GM12864 (cell line): Measurements from ENCODE around the gene CLCN6.

Experiments used
- DNase-seq: peaks from one replicate; pipeline ENCODE4 v3.0.0-alpha.2; 2011; ENCODE audit warnings: low read depth
- H3K4me3 ChIP-seq: 2 replicates; pipeline ENCODE4 v1.5.1; 2011; ENCODE audit warnings: mild to moderate bottlenecking, low read depth, low read length, control low read depth
- TF ChIP-seq, protein P1 (sequence below): IDR thresholded peaks from 2 replicates; pipeline ENCODE4 v1.5.1; 2011; ENCODE audit warnings: low read depth, mild to moderate bottlenecking, moderate library complexity, low read length, control low read depth, inconsistent platforms; ENCODE audit errors: missing control alignments

Gene CLCN6

DNA sequence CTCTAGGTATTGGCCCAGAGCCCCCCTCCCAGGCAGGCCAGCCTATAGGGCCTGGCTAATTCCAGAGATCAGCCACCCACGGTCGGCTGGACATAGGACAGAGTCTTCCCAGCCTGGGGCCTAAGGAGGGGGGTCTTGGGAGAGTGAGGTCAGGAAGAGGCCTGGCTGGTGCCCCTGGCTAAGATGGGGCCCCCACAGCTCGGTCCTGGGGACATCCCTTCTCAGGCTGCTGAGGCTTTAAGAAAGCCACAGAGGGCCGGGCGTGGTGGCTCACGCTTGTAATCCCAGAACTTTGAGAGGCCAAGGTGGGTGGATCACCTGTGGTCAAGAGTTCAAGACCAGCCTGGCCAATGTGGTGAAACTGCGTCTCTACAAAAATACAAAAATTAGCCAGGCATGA, 41.5 kb upstream of the CLCN6 start:
- no peak overlapping the region for H3K4me3 ChIP-seq
- TF ChIP-seq, protein P1, sequence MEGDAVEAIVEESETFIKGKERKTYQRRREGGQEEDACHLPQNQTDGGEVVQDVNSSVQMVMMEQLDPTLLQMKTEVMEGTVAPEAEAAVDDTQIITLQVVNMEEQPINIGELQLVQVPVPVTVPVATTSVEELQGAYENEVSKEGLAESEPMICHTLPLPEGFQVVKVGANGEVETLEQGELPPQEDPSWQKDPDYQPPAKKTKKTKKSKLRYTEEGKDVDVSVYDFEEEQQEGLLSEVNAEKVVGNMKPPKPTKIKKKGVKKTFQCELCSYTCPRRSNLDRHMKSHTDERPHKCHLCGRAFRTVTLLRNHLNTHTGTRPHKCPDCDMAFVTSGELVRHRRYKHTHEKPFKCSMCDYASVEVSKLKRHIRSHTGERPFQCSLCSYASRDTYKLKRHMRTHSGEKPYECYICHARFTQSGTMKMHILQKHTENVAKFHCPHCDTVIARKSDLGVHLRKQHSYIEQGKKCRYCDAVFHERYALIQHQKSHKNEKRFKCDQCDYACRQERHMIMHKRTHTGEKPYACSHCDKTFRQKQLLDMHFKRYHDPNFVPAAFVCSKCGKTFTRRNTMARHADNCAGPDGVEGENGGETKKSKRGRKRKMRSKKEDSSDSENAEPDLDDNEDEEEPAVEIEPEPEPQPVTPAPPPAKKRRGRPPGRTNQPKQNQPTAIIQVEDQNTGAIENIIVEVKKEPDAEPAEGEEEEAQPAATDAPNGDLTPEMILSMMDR, result no peak
- no peak for DNase-seq

DNA sequence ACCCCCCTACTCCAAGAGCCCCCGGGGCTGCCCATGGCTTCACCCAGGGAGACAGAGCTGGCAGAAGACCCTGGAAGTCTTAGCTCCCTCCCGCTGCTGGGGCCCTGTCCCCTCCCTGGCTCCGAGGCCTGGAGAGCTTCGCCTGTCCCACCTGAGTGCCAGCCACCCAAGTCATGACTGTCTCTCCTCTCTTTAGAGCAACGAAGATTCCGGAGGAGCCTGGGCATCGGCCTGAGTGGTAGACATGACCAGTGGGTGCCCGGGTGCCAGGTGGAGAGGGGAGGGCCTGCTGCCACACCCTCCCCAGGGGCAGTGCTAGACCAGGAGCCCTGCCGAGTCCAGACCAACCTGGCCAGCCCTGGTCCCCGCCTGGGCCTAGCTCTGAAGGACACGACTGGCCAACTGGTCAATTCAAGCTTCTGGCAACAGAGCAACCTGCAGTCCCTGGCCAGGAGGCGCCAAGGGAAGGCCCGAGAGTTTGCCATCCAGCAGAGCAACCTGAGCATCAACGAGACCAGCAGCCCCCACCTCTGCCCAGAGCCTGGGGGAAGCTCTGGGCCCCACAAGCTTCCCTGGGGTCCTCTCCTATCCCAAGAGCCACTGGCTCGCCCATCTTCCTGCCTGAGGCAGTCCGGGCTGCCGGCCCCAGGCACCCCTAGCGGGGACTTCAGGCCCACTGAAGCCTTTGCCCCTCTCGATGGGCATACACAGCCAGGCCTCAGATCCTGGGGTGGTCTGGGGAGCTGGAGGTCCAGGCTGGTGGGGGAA, 40.1 kb upstream of the CLCN6 start:
- H3K4me3 ChIP-seq, result no peak overlapping the region
- no peak for DNase-seq
- TF ChIP-seq, protein P1, result no peak

DNA sequence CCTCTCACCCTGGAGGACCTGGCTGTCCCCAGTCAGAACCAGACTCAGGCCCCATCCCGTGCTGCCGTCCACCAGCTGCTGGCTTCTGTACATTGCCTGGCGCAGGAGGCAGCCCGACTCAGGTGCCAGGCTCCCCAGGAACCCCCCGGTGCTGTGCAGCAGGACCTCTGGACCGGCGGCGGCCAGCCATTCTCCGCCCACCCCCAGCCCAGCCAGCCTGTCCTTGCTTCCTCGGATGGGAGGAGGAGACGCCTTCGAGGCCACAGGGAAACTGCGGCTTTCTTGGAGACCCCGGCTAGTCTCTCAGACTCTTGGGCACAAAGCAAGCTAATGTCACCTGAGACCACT, 39.6 kb upstream of the CLCN6 start:
- DNase-seq, result no peak
- TF ChIP-seq, protein P1, result no peak

DNA sequence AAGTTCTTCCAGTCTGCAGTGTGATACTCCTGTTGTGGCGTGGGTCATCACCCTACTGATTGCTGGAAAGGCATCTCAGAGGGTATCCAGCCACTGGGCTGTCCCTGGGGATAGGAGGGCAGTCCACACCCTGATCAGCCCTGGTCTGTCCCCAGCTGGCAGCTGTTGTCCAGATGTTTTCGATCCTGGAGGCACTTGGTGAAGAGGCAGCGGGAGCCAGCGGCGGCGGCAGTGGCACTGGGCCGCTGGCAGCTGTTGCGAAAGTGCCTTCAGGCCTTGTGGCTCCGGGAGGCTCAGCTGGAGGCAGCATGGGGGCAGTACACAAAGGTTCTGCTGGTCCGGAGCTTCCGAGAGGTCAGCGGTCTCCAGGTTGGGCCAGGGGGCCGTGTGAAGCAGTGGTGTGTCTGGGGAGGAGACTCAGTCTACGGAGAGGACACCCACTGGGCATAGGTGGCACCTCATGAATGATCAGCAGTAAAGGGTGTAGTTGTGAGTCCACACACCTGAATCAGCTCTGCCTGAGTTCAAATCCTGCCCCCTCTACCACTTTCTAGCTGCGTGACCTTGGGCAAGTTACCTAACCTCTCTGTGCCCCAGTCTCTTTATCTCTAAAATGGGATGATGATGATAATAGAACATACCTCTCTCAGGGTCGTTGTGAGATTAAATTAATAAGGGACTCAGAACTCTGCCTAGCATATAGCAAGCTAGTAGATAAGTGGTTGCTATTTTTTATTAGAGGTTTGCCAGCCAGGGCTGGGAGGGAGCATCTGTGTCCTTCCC, 37.9 kb upstream of the CLCN6 start:
- no peak for DNase-seq
- H3K4me3 ChIP-seq, result no peak overlapping the region
- TF ChIP-seq, protein P1, result no peak

More for the DNA sequence above, 39.6 kb upstream of the CLCN6 start:
- H3K4me3 ChIP-seq, result no peak overlapping the region

DNA sequence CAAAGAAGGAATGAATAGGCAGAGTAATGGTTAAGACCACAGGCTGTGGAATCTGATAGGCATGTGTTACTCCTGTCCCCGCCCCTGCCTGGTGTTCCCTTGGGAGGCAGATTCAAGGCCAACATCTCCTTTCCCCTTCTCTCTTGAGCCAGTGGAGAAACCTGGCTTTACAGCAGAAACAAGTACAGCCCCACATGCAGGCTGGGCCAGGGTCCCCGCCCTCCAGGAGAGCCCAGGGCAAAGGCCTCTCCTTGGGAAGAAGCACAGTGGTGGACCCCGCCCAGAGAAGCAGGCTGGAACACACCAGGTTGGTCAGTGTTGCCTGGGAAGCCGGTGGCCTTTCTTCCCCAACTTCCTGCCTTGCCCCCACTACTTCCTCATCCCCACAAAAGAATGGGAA, 37.2 kb upstream of the CLCN6 start:
- TF ChIP-seq, protein P1, result no peak
- H3K4me3 ChIP-seq, result no peak overlapping the region
- no peak for DNase-seq

DNA sequence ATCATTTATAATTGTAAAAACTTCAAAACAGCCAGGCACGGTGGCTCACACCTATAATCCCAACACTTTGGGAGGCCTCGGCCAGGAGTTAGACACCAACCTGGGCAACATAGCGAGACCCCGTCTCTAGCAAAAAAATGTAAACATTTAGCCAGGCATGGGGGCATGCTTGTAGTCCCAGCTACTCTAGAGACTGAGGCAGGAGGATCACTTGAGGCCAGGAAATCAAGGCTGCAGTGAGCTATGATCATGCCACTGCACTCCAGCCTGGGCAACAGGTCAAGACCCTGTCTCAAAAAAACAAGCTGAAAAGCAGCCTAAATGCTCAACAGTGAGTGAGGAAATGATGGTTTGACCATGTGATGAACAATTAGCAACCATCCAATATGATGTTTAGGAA, 36.7 kb upstream of the CLCN6 start:
- no peak for DNase-seq
- H3K4me3 ChIP-seq, result no peak overlapping the region
- TF ChIP-seq, protein P1, result no peak
